DMS 273 treated with DMSO at 0.1 percent for 48 hours (cell line): ENCODE data around the gene LRRC37A3.
"Not testable (repeated sequence)": the region's sequence is repeated elsewhere in the genome, so short reads cannot be mapped to it uniquely, and the experiment has no call there.

ENCODE experiments used
- DNase-seq: peaks from one replicate; lab custom pipeline; 2025; lab: John Stamatoyannopoulos, UW

The LRRC37A3 gene

DNA sequence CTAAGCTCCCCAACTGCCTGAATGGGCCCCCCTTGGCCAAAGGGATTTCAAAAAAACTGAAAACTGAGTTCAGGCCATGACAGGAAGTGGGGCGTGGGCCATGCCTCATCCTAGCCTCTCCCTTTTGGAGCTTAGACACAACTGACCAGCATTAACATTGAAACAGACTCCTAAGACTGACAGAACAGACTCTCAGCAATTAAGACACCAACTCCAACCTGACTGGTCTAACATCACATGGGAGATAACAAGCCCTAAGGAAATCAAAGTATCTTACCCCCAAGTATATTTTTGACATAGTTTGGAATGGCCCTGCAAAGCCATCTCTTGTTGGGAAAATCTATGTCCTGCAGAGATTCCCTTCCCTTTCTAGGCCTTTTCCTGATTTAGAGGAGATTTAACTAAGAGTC lies 88.6 kb downstream of the LRRC37A3 start:
- not testable (repeated sequence) for DNase-seq

DNA sequence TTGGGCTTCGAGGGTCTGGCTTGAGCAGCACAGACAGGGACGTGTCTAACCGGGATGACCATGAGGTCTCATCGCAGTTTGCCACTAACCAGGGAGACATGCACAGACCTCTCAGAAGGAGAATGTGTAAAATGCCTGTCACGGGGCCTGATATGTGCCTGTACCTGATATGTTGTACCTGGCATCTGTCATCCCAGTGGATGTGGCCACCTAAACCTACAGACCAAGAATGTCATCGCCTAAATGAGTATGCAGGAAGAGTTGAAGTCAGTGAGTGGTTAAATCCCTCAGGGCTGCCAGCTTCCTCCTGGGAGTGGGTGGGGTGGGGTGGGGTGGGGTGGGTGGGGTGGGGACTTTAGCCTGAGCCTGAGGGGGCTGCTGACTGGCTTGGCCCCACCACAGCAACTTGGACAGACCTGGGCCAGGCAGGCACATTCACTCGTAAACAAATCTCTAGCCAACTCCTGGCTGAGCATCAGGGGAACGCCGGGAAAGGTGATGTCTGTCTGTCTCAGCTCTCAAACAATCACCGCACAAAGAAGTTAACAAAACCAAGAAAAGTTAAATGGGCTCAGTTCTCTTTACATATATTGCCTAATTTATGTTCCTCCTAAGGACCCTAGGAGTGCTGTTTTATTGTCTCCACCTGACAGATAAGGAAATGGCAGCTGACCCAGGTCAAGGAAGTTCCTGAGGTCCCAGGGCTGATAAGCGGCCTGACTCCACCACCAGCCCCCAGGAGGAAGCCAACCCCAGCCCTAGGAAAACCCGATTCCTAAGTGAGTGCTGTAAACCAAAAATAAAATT lies 89.3 kb downstream of the LRRC37A3 start:
- DNase-seq: not testable (repeated sequence)

DNA sequence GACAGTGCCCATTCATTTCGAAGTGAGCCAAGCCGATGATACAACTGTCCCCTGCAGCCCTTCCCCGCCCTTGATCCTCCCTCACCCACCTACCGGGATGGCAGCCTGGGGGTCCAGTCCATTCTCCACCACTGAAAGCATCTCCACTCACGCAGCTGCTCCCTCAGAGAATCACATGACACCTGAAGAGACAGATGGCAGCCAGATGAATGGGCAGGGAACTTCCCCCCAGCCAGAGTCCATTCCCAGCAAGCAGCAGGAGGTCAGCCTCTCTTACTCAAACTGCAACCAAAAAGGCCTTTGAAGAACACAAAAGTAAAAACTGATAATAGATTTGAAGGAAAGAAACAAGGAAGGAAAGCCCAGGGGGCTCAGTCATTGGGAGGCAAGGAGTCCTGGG lies 90.2 kb downstream of the LRRC37A3 start:
- not testable (repeated sequence) for DNase-seq

DNA sequence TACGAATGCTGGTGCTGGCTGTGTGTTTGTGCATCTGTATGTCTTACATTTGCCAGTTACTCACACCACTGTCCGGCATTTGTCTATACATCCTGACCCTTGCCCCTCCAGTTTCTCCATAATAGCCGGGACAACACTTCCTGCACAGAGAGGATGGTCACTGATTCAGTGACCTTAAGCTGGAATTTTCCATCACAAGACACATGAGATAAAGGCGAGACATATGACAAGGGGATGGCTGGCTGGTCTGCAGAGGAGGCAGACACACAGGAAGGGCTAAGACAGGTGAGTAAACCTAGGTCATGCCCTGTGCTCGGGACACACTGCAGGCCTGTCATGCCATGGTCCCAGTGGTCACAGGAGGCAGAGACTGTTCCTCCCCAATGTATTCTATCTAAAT lies 100.4 kb downstream of the LRRC37A3 start:
- not testable (repeated sequence) for DNase-seq

DNA sequence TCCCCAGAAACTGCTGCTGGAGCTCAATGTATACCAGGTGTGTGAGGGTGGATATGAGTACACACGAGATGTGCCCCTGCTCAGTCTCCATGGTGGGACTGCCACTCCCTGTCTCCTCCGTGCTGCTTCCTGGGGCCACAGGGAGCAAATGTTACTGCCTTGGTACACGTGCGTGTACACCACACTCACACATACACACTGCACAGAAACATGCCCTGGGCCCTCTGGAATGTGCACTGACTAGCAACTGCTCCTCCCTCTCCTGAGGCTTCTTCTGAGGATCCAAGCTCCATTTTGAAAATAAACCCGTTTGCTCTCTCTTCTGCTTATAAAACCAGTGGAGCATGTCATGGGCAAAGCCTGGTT lies 103.5 kb downstream of the LRRC37A3 start:
- not testable (repeated sequence) for DNase-seq

DNA sequence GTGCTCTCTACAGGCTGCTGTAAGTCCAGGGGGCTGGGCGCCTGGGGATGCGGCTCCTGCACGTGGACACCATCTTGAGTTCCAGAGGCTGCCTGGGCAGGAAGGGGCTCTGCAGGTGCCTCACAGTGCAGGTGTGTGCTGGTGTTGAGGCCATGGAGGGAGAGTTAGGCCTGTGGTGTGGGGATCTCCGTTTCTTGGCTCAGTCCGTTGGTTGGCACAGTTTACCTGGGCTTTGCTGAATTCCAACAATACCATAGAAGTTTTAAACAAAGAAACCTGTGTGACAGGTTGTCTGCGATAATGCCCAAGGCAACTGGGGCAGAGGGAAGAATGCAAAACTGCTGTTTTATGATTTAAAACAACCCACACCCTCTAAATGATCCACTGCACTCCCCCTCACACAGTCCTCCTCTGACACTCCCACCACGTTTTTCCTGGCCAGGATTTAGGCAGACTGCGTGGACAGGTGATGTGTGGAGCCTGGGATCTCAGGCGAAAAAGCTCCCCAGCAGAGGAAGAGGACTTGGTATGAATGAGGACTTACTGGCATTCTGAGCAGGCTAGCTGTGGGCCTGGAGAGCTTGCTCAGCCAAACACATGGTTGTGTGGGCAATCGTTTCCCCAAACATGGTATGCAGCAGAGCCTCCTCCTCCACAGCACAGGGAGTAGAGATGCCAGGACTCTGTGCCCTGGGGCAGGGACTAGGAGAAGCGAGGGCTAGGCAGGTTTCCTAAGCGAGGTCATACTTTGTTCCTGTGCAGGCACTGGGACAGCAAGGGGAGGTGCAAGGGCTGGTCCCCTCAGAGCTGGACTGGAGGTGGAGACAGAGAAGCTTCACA lies 104.1 kb downstream of the LRRC37A3 start:
- not testable (repeated sequence) for DNase-seq

DNA sequence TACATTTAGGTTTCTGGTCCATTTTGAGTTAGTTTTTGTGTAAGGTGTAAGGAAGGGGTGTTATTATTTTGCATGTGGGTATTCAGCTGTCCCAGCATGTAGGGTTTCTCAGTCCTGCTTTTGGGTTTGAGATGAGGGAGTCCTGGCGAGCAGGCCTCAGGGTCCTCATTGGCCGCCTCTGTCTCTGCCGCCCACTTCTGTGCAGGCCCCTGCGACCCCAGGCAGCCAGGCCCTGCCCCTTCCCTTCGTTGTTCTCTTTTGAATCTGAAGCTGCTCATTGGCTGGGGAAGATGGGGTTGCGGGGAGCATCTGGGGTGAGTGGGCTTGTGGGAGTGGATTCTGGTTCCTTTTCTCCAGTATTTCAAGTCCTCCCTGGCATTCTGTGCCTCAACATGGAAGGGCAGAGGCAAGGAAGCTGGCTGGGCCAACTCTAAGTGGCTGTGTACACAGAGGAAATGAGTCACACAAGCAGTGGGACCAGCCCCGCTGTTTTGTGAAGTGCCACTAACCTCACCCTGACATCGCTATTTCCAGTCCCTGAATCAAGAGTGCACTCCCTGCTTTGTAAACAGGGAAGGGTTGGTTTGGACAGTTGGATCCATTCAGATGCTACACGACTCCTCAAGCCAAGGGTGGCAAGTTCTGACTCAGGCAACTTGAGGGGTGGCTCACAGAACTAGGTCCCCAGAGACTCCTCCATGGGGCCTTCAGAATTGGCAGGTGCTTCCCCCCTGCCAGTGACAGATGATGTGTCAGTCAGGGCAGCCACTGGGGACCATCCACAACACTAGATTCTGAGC lies 110.9 kb downstream of the LRRC37A3 start:
- not testable (repeated sequence) for DNase-seq
